Activated CD8-positive, alpha-beta memory T cell treated with anti-CD3 and anti-CD28 coated beads for 24 hours (primary cell): ENCODE measurements around the gene BCL7A.
"Not testable (repeated sequence)": the region's sequence is repeated elsewhere in the genome, so short reads cannot be mapped to it uniquely, and the experiment has no call there.

Experiments
- DNase-seq: peaks from one replicate; pipeline ENCODE4 v3.0.0-alpha.2; 2020

Gene BCL7A

GRCh38 chr12:122028165-122028904 is 6.7 kb downstream of the BCL7A start:
- DNase-seq, result no peak

- DNase-seq, result peak; percentile 80
Observed at GRCh38 chr12:122028905-122029560, 7.3 kb downstream of the BCL7A start.

DNA sequence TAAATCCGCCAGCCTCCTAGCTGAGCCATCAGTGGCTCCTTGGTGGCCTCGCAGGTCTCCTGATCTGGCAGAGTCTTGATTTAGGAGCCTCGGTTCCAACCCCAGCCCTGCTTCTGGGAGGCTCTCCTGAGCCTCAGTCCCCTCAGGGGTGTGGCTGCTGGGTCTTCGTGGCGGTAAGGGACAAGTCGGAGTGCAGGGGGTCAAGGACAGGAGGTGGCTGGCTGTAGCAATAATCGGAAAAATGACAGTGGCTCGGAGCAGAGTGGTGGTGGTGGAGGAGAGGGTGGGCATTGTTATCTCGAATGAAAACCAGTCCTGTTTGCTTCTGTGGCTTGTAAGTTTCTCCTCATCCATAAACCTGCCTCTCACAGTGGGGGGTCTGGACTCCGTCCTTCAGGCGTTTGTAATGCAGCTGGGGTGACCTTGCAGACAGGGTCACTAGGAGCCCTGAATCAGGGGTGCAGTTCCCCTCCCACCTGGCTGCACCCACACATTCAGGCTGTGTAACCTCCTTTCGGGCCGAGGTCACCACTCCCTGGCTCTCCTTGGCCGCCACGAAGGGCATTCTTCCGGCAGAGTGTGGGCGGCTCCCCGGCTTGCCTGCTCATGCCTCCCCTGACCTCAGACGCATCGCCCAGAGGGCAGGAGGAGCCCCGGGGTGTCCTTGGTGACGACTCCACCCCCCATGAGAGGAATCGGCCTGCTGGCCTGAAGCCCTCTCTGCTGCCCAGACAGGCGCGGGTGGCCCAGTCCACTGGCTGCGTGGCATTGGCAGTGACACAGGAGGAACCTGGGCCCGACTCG is 8.1 kb downstream of the BCL7A start:
- DNase-seq, result no peak

DNA sequence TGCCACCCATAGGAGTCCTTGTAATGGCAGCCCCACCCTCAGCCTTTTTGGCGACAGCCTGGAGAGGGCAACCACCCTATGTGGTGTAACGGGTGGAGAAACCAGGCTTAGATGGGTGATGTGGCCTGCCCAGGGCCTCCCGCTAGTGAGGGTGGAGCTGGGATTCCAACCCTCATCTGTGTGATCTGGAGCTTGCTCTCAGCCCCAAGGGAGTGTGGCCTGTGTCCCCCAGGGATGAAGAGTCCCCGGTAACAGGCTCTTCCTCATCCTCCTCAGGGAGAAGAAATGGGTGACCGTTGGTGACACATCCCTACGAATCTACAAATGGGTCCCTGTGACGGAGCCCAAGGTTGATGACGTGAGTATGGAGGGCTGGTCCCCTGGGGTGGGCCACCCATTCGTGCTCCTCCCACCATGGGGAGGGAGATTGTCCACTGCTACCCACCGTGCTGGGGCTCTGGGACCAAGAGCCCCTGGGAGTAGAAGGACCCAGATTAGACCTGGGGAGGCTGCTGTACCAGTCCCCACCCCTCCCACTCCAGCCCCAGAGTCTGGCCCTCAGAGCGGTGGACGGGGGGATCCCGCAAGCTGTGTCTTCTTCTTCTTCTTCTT is 8.8 kb downstream of the BCL7A start:
- DNase-seq, result no peak

DNA sequence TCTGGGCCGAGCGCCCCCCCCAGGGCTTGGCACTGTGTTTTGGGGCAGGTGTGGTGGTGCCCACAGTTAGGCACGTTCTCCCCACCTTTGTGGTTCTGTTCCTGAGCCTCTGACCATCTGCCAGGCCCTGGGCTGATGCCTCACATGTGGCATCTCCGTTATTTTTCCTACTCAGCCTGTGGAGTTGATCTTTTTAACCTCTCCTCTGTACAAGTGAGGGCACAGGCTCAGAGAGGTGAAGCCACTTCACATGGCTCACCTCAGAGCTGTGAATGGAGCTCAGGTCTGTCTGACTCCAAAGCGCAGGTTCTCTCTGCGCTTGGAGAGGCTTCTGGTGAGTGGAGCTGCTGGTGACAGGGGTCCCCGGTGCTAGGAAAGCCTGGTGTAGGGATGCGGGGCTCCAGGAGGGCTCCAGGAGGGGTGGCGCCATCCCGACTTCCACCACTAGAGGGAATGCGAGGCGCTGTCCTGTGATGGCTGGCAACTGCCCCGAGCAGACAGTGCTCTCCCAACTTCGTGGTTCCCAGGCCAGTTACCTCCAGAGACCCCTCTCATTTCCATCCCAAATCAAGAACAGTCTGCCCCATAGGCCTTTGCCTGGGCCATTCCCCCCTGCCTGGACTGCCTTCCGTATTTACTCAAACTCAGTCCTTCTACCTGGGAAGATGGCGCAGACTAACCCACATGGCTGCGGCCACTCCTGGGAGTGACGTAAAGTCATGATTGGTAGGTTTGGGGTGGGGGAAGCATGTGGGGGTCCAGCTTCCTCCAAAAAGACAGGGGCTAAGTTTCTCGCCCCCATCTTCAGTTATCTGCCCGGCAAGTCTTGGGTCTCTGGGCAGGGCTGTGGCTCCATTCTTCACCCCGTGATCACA is 9.9 kb downstream of the BCL7A start:
- DNase-seq, result peak; percentile 87

GRCh38 chr12:122032580-122032979 is 10.9 kb downstream of the BCL7A start:
- DNase-seq, result no peak

GRCh38 chr12:122035292-122035691 is 13.6 kb downstream of the BCL7A start:
- no peak for DNase-seq

- DNase-seq, result no peak
Observed at GRCh38 chr12:122036153-122036552, 14.5 kb downstream of the BCL7A start.

- DNase-seq, result no peak
Observed at GRCh38 chr12:122040579-122041386, 19.1 kb downstream of the BCL7A start.

DNA sequence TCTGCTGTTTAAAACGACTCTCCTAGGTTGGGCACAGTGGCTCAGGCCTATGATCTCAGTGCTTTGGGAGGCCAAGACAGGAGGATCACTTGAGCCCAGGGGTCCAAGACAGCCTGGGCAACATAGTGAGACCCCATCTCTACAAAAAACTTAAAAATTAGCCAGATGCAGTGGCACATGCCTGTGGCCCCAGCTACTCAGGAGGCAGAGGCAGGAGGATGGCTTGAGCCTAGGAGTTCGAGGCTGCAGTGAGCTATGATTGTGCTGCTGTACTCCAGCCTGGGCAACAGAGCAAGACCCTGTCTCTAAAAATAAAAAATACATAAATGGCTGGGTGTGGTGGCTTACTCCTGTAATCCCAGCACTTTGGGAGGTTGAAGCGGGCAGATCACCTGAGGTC is 19.8 kb downstream of the BCL7A start:
- not testable (repeated sequence) for DNase-seq

GRCh38 chr12:122042910-122043309 is 21.2 kb downstream of the BCL7A start:
- no peak for DNase-seq

- DNase-seq, result no peak
Observed at GRCh38 chr12:122043476-122043875, 21.8 kb downstream of the BCL7A start.

- no peak for DNase-seq
Observed at GRCh38 chr12:122045262-122045661, 23.6 kb downstream of the BCL7A start.

- DNase-seq, result no peak
Observed at GRCh38 chr12:122046145-122046544, 24.5 kb downstream of the BCL7A start.

- no peak for DNase-seq
Observed at GRCh38 chr12:122048151-122048550, 26.5 kb downstream of the BCL7A start.

DNA sequence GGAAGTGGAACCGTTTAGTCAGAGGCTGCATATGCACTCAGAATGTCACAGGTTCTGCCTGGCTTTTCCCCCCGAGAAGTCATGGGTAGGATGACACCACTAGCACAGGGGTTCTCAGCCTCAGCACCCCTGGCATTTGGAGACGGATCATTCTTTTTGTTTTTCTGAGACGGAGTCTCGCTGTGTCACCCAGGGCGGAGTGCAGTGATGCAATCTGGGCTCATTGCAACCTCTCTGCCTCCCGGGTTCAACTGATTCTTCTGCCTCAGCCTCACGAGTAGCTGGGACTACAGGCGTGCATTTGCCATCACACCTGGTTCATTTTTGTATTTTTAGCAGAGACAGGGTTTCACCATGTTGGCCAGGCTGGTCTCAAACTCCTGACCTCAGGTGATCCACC is 28.1 kb downstream of the BCL7A start:
- no peak for DNase-seq

DNA sequence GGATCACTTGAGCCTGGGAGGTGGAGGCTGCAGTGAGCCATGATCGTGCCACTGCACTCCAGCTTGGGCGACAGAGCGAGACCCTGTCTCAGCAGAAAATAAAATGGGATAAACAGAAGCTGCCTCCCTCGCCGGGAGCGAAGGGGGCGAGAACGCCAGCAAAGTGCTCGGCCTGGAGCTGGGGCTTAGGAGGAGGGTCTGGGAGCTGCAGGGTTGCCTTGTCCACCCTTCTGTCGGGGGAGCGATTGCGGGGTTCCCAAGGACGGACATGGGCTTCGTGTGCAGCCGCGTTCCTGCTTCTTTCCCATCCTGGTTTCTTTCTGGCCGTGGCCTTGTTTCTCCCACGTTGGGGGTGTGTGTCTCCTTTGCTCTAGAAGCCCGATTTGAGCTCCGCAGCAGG is 29.0 kb downstream of the BCL7A start:
- no peak for DNase-seq

GRCh38 chr12:122051231-122051876 is 29.7 kb downstream of the BCL7A start:
- no peak for DNase-seq

DNA sequence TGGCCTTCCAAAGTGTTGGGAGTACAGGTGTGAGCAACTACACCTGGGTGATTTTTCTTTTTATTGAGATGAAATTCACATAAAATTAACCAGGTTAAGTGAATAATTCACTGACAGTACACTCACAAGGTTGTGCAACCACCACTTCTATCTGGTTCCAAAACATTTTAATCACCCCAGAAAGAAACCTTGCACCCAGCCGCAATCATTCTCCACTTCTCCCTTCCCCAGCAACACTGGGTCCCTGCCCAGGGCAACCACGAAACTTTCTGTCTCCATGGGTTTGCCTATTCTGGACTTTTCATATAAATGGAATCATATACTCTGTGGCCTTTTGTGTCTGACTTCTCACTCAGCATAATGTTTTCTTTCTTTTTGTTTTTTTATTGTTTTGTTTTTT is 30.6 kb downstream of the BCL7A start:
- no peak for DNase-seq

- DNase-seq, result no peak
Observed at GRCh38 chr12:122054842-122055520, 33.3 kb downstream of the BCL7A start.
